Peyer's patch (tissue), 4 donors: ENCODE measurements around the gene B3GAT3.

ENCODE experiments used
- CTCF ChIP-seq, 6 experiments: fragments of 450-650 bp in 4 of 6; fragments of 200-600 bp in 2 of 6; sonication (generic) in 1 of 6; IDR thresholded peaks; one replicate each; pipeline ENCODE4 v1.5.1; 2017 to 2019; ENCODE audit warnings: antibody characterized with exemption in 6 of 6, mild to moderate bottlenecking in 3 of 6, moderate library complexity in 1 of 6
- POLR2A ChIP-seq, 2 donors: fragments of 450-650 bp; IDR thresholded peaks; one replicate each; pipeline ENCODE4 v1.5.1; 2017; ENCODE audit warnings: antibody characterized with exemption in 2 of 2, mild to moderate bottlenecking in 2 of 2, moderate library complexity in 2 of 2

- TF ChIP-seq CTCF (IDR thresholded peaks at IDR 0.05) (no peak), POLR2A (IDR thresholded peaks at IDR 0.05) (no peak)
Observed at GRCh38 chr11:62656796-62657429, 35.1 kb upstream of the B3GAT3 start.
